C4-2B (cell line): Measurements from ENCODE around the gene SLC35F5.

Experiments
- CTCF ChIP-seq: fragments of 450-650 bp; conservative IDR thresholded peaks from 2 replicates; pipeline ENCODE4 v1.5.1; 2017; ENCODE audit warnings: mild to moderate bottlenecking
- ZFX ChIP-seq: fragments of 450-650 bp; IDR thresholded peaks from 2 replicates; pipeline ENCODE4 v1.6.1; 2017

GRCh38 chr2:113716291-113716690 lies 40.2 kb downstream of the SLC35F5 start:
- TF ChIP-seq CTCF, result no peak
- TF ChIP-seq ZFX, result no peak
